Right kidney (tissue), 1 donor: ENCODE measurements around the gene IFRD1.
A peak's percentile ranks its signal among the peaks of the same experiment; 100 is the strongest.

Experiments used
- DNase-seq: peaks from one replicate; pipeline ENCODE4 v3.0.0-alpha.2; 2016

IFRD1 gene

DNA sequence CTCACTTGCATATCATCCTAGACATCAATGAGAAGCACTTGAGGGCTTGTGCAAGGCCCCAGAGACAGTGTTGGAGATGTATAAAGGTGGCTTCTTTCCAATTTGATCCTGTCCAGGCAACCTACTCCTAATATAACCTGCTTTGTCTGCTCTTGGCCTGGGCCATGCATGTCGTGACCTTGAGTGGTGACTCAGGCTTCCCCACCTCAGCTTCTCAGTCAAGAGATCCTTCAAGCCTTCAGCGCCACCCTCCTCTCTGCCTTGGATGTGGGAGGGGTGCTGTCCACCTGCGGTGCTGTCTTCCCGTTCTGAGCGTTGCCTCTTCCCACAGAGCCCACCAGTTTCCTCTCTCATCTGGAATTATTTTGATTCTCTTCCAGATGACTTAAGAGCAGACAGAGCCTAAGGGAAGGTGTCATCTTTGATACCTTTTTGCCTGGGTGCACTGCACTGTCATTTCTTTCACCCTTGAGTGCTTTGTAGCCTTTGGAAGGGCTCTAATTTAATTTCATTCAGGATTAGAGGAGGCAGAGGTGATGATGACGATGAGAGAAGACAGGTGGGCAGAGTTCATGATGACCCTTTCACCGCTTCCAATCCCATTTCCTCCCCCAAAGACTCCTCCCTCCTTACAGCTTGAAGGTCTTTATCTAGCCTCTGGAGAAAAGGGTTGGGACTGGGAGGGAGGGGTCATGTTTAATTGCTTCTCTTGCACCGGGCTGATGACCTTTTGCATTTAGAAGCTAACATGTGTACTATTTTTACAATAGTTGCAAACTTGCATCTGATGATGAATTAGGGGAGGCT, 37.4 kb downstream of the IFRD1 start:
- DNase-seq = no peak

DNA sequence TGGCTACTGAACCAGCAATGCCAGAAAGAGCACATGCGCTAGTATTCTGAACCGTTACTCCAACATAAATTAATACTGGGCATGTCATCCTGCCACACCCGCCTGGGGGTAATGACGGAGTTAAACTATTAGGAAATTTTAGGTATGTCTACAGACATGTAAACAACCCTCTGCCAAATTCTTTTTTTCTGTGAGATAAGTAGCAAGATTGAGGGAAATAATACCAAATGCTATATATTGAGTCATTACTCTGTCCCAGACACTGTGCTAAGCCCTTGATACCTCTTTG, 37.9 kb downstream of the IFRD1 start:
- no peak for DNase-seq

DNA sequence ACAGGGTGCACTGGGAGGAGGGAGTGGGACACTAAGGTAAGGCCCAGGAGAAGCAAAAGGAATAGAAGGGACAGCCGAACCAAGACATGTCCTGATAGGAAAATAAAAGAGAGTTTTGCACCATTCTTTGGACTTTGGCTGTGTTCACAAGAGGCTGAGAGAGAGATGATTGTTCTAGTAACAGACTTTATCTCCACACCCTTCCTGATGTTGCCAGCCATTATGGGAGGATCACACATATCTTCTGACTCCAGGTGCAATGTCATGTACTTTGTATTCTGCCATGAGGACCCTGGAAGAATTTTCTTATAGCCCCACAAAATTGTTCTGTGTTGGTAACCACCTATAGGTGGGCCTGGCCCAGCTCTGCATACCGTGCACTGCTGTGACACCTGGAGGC, 41.9 kb downstream of the IFRD1 start:
- no peak for DNase-seq

DNA sequence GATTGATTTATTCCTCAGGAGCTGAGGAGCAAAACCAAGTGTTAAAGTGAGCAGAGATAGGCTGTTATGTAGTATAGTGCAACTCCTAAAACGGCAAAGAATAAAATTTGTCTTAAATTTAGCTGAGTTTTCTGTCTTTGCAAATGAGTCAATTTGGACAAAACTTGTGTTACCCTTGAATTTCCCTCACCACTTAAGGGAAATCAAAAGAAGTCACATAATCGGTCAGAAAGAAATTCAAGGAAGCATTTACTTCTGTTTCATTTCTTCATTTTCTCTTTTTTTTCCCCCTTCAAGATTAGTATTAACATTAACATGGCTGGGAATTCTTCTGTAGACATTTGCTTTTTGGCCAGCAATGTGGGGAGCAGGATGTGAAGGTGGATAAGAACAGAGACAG, 44.4 kb downstream of the IFRD1 start:
- DNase-seq = no peak

DNA sequence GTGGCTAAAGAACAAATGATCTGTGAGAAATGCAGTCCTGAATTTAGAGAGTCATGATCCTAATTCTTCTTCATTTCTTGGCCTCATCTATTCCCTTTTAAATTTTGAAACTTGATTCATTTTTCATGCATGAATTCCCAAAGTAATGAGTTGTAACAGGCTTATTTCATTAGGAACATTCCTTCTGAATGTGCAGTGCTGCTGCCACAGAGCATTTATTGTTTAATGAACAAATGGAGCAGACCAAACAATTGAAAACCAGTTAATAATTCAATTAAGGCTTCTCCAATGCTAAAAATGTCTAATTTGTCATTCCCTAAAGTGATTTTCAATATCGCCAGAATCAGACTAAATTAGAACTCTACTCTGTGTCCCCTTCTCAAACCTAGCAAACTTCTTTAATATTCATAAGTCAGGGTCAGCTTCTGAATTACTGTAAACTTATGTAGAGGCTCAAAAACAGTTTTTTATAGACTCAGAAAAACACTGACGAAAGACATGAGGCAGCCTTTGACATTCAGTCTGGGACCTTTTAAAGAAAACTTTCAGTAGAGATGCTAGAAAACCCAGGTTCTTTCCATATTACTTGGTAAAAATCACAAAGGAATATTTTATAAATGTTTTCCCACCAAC, 45.0 kb downstream of the IFRD1 start:
- DNase-seq = no peak

DNA sequence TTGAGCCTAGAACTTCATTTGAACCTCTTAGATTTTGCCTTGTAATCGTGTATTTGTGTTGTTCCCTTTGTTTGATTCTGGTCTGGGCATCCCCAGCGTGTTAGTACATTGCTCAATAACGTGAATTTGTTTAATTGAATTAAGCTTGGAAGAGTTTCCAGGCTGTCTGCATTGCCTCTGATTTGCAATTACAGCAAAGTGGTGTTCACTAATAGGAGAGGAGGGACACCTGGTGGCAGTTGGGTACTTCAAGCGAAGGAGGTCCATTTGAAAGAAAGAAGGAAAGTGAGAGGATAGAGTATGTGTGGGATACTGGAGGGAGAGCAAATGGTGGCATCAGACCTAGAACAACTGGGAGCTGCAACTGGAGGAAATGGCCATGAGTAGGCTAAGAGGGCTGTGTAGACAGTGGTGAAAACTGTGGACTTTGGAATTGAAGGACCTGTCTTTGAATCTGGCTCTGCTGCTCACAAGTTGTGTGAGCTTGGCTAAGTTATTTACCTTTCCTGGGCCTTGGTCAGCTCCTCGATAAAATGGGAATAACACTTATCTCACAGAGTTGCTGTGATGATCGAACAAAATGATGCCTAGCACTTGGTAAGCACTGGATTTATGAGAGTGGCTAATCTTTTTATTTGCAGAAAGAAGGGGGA, 45.7 kb downstream of the IFRD1 start:
- peak; percentile 11 for DNase-seq

DNA sequence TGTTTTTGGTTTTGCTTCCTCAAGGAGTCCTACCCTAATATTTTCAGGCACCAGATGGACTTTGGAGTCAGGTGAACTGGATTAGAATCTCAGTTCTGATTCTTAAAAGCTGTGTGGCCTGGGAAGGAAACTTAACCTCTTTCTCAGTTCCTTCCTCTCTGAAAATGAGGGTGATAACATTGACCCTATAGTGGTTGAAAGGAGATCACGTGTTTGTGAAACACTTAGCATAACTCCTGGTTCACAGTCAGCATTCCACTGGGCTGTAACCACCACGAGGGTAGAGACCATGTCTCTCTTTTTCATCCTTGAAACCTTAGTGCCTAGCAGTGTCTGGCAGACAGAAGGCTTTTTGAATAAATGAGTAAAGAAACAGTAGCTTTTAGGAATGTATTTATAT, 47.2 kb downstream of the IFRD1 start:
- no peak for DNase-seq

DNA sequence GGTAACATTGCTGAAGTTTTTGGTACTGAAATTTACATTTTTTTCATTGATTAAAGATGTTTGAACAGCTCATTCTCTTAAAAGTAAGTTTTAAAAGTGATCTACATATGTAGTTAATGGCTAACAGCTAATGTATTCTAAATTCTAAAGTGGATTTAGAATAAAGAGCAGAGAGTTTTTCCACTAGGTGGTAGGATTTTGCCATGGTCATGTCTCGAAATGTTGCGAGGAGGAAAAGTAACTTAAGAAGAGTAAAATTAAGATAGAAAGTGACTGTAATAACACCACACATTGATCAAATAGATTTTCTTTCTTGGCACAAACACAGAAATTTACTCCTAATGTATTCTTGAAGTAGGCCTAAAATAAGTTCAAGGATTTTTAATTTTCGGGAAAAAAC, 50.4 kb downstream of the IFRD1 start:
- DNase-seq = no peak

DNA sequence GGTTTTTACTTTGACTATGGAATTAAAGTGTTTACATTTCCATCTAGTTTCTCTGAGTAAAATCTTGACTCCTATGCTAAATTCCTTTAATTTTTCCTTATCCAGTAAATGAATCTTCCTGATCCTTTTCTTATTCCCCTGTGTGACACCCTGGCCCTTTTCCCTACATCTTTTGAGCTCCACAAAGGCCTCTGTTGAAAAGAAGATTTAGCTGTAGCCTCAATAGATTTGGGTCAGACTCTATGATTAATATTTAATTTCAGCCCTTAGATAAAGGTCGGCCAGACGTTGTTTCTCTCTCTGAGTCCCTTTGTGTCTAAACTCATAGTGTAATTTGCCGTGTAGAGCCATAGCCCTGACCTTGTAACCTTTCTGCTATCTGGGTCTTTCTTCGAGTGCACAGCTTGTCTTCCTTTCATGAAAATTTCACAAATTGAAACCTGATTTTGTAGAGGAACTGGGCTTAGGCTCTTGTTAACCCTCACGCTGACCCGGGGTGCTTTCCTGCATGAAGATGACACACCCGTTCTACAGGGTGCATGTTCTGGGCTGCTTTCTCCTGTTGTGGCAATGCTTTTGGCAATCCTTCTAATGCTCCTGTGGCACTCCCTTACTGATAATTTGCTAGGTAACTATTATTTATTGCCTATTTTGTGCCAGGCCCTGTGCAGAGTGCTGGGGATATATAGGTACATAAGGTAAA, 51.7 kb downstream of the IFRD1 start:
- DNase-seq = no peak

DNA sequence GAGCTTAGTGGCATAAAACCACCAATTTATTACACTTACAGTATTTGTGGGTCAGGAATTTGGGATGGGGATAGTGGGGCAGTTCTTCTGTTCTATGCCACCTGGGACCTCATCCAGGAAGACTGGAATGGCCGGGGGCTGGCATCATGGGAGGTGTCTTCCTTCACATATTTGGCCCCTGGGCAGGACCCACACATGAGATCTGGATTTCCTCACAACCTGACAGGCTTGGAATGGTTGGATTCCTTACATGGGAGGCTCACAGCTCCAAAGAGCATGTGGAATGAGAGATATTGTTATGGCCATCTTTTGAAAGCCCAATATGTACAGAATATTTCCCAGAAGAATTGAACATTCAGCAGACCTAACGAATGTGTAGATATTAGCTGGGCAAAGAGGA, 52.4 kb downstream of the IFRD1 start:
- DNase-seq = no peak

DNA sequence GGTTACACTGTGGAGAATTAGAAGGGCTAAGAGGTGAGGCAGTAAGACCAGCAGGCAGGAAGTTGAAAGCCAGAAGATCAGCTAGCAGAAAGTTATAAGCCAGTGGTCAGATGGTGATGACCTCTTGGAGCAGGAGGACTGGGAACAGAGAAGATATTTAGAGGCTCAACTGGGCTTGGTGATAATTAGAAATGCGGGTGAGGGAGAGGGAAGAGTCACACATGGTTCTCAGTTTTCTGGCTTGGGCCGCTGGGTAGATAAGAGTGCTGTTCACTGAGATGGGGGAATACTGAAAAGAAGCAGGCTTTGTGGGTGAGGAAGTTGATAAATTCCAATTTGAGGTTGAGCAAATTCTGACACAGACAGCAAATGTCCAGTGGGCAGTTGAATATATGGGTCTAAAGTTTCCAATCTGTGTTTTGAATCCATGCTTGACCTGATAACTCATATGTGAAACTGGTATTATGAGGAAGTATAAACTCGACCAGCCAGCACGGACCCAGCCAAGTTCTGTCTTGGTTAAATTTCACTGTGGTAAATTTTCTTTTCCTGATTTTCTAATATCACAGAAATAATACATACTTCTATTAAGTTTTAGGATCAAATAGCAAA, 53.2 kb downstream of the IFRD1 start:
- no peak for DNase-seq

DNA sequence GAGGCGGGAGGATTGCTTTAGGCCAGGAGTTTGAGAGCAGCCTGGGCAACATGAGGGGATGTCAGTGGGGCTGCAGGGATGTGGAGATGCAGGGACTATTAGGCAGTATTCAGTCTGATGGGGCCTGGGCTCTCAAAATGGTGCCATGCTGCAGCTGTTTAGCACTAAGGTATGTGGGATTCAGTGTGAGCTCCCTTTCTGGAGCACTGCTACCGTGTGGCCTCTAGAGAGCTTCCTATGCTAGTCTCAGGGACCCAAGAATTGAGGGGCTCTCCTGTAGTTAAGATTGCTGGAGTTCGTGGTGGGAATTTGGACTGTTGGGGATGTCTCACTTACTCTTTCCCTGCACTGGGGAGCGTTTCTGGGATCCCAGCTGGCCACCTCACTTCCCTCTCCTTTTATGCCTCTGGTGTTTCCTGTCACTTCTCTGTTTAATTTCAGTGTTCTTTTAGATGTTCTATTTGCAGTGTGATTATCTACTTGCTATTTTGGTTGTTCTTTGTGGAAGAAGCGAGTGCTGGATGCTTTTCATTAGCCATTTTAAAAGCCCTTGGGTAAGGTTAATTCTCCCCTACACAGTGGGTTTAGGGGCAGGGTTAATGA, 53.9 kb downstream of the IFRD1 start:
- DNase-seq = no peak

DNA sequence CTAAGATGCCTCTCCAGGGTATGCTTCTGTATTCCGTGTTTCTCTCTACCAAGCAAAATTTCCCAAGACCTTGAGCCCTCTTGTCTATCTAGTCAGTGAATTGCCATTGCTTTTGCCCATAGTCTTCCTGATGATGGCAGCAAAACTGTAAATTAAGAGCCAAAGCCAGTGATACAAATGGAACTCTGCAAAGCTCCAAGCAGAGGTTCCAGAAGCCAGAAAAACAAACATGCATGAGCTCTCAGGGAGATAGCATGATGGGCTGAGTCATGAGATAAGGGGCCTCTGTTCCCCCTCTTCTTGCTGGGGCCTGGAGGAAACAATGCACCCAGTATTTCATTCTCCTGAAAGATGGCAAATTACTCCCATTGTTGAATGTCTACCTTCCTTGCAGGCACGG, 55.2 kb downstream of the IFRD1 start:
- no peak for DNase-seq

DNA sequence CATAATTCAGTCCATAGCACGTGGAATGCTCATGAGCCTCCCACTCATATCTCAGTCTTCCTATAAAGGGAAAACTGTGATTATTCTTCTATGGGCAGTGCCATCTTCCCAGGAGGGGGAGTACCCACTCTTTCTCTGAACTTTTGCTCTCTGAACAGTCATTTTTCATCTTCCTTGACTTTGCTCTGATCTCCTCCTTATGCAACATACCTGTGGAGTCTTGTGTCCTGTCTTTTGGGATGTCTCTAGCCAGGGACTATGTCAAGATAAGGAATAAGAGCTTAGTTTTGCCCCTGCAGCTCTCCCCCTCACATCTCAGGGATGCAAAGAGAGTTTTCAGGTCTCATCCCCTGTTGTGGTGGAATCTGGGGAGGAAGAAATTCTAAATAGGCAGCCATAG, 58.1 kb downstream of the IFRD1 start:
- DNase-seq = no peak

DNA sequence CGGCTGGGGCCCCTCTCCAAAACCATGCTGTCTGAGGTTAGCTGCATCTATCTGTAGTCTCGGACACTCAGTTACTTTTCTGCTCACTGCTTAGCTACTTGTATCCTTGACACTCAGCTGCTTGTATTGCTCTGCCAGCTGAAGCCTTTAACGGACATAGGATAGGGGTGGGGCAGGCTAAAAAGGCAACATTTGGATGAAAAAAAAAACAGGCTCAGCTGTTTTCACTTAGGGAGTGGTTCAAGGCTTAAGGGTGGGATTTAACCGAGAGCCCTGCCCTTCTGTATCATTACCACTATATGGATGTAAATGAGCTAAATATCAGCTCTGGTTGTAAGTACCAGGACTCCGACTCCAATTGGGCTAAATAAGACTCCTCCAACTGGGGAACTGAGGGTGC, 59.1 kb downstream of the IFRD1 start:
- no peak for DNase-seq

DNA sequence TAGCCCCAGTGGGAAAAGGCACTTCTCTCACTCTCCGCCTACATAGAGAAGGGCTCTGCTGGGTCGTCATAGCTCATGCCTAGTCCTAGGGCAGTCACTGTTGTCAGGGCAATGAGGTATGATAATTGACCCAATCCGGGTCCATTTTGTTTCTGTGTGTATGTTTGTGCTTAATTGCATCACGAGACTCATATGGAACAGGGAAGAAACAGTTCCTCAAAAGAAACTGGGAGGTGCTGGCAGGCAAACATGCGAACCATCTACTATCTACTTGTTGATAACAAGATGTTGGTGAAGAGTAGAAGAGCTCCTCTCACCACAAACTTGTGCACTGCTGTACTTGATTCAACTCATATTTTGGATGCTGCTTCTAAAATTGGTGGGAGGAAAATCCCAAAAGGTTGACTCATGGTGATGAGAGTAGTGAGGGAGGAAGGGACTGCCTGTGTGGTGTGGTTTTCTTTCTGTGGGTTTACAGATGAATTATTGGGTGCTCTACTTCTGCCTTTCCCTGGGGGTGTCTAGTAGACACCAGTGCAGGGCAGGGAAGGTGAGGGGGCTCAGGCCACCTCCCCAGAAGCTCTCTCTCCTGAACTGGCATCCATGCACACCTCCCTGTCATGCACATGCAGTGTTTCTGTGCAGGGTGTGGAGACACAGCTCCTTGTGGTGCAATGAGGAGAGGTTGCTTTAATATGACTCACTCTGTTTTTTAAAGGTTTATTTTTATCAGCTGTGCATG, 59.9 kb downstream of the IFRD1 start:
- DNase-seq = no peak

DNA sequence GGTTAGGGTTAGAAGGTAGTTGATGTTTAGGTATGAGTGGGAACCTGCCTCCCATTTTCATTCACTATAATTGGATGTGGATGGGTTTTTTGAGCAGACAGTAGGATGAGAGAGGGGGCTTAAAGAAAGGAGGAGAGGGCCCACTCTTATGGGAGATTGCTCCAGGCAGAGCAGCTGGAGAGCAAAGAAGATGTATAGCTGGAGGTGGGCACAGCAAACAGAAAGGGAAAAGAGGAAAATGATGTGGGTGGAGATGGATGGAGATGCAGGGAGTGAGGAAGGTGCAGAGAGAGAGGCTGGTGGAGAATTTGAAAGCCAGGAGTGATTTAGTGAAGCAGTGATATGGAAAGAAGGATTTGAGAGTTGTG, 60.5 kb downstream of the IFRD1 start:
- DNase-seq = no peak

DNA sequence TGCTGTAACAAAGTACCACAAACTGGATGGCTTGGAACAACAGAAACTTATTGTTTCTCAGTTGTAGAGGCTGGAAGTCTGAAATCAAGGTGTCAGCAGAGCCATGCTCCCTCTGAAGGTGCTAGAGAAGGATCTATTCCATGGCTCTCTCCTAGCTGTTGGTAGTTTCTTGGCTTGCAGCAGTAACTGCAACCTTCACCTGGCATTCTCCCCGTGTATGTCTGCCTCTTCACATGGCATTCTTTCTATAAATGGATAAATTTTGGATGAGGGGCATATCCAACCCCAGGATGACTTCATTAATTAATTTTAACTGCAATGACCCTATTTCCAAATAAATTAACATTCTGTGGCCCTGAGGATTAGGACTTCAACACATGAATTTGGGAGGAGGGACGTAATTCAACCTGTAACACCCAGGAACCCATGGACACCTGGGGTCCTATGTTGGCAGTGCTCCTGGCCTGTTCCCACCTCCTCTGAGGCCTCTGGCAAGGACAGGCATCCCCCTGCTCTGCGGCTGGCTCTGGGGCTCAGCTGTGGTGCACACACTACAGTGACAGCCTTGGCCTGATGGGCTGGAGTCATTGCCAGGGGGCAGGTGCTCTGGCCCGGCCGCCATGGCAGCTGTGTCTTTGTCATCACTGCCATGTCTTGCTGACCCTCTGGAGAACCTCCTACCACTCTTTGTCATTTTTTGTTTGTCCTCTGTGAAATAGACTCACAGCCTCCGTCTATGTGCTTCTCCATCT, 61.4 kb downstream of the IFRD1 start:
- DNase-seq = no peak

DNA sequence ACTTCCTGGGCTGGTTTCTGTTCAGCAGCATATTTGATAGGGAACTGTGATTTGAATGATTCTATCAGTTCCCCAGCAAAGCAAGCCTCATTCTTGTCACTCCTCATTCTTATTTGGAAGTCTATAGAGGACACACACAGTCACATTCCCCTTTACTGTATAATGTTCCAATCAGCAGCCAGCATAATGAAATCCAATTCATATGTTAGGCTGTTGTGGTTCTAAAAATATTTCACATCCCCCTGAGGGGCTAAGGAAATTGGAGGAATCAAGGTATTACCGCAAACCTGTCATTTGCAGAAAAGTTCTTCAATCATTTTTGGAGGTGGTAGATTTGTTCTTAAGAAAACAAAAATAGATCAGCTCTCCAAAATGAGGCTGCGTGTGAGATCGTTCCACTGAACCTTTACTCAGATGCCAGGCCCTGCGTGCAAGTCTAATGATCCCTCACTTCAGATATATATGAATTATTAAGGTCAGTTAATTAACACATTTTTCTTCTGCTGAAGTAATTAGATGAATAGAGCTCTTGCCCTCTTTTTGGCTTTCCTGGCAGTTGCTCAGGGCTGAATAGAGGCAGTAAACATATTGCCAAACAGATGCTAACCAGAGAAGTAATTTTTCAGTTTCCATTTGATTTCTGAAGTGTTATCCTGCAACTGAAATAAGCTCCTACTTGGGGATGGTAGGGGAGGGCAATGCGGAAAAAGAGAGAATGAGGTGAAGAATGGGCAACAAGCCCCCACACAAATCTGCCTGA, 62.4 kb downstream of the IFRD1 start:
- DNase-seq = no peak

DNA sequence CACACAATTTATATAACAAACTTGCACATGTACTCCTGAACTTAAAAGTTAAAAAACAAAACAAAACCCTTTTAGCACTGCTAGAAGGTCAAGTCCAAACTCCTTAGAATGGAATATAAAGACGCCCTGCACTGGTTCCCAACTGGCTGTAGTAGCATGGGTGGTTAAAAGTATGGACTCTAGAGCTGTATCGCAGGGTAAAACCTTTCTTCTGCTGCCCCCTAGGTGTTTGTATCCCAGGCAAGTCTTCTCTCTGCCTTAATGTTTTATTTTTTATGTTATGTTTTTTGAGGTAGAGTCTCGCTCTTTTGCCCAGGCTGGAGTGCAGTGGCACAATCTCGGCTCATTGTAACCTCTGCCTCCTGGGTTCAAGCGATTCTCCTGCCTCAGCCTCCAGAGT, 65.7 kb downstream of the IFRD1 start:
- DNase-seq = no peak
